ENCODE measurements around the gene C3orf20.

DNA sequence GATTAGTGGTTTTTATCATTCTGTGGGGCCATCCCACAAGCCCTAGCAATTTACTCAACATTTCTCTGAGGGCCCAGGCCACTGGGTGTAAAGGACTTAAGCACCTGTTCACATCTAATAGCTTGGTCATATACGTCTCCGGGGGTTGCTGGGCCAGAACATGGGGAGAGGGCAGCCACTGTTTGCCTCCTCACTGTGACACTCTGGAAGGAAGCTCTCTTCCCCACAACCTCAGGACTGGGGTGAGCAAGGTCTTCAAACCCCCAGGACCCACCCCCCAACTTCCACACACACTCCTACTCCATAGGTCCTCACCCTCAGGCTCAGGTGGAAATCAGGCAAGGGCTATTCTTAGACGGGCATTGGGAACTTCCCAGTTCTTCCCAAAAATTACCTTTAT, 28.9 kb downstream of the C3orf20 start:
- TF ChIP-seq RBBP5 (IDR thresholded peaks at IDR 0.05; ENCODE audit: borderline replicate concordance, insufficient read depth, low read length, poor library complexity, severe bottlenecking) (no peak), ZBED1 (IDR thresholded peaks at IDR 0.05) (no peak), EZH2 (IDR thresholded peaks at IDR 0.05; ENCODE audit: borderline replicate concordance, low read depth, low read length) (no peak)
